HepG2 (cell line): ENCODE results near the gene NNAT. TPM values are rescaled to one million over a fixed set of nuclear protein-coding genes. Genes with fewer than 3 reads are reported as not detected.

Experiments
- DMTF1 ChIP-seq: sonication (generic); formaldehyde crosslinking; IDR thresholded peaks from 2 replicates; pipeline ENCODE4 v1.4.0; 2020; ENCODE audit warnings: mild to moderate bottlenecking, missing genetic modification reagents
- ESRRA ChIP-seq: sonication (generic); formaldehyde crosslinking; IDR thresholded peaks from 2 replicates; pipeline ENCODE4 v1.5.1; 2020; ENCODE audit warnings: mild to moderate bottlenecking, low read depth, missing genetic modification reagents
- MTF2 ChIP-seq: sonication (generic); formaldehyde crosslinking; IDR thresholded peaks from 2 replicates; pipeline ENCODE4 v1.5.0; 2020; ENCODE audit warnings: missing genetic modification reagents, borderline replicate concordance
- PHB2 ChIP-seq: fragments of 450-650 bp; IDR thresholded peaks from 2 replicates; pipeline ENCODE4 v1.6.1; 2018; ENCODE audit not compliant: partially characterized antibody
- PHF21A ChIP-seq: sonication (generic); formaldehyde crosslinking; IDR thresholded peaks from 2 replicates; pipeline ENCODE4 v1.5.0; 2020; ENCODE audit warnings: mild to moderate bottlenecking, missing genetic modification reagents
- PRMT3 ChIP-seq: sonication (generic); formaldehyde crosslinking; IDR thresholded peaks from 2 replicates; pipeline ENCODE4 v1.8.1; 2022; ENCODE audit warnings: low read depth, mild to moderate bottlenecking, moderate library complexity, missing genetic modification reagents, borderline replicate concordance
- SOX13 ChIP-seq, 3 experiments: fragments of 450-650 bp in 1 of 3; sonication (generic) in 1 of 3; formaldehyde crosslinking in 1 of 3; IDR thresholded peaks in 2 of 3; conservative IDR thresholded peaks in 1 of 3; 2 replicates each; pipeline versions ENCODE4 v1.5.0 to v1.6.1; 2016 to 2020; ENCODE audit warnings: antibody characterized with exemption in 1 of 3, mild to moderate bottlenecking in 1 of 3, missing compliant biosample characterization in 1 of 3, missing genetic modification reagents in 1 of 3, moderate library complexity in 1 of 3
- ZKSCAN8 ChIP-seq: IDR thresholded peaks from 2 replicates; pipeline ENCODE4 v1.6.1; 2016; ENCODE audit warnings: borderline replicate concordance, missing genetic modification reagents, missing compliant biosample characterization
- ZNF280D ChIP-seq: sonication (generic); formaldehyde crosslinking; IDR thresholded peaks from 2 replicates; pipeline ENCODE4 v1.5.1; 2020; ENCODE audit warnings: mild to moderate bottlenecking, missing genetic modification reagents
- ZNF451 ChIP-seq: sonication (generic); formaldehyde crosslinking; IDR thresholded peaks from 2 replicates; pipeline ENCODE4 v1.5.0; 2020; ENCODE audit warnings: mild to moderate bottlenecking, missing genetic modification reagents
- polyA plus RNA-seq, 8 experiments: library from polyadenylated mRNA; depleted of rRNA in 3 of 8; stranded (reverse) in 7 of 8; unstranded in 1 of 8; fragments of >200 nt; fragmentation: Illumina TruSeq in 4 of 8; extraction: Trizol in 4 of 8; gene quantifications; 2 replicates each; pipeline versions ENCODE4 v1.2.1 to v1.2.3, GENCODE V29; 2011 to 2016; ENCODE audit warnings: low read depth in 4 of 8, missing spikeins in 1 of 8, mixed read lengths in 1 of 8; ENCODE audit not compliant: insufficient read depth in 1 of 8
- total RNA-seq, 5 experiments: library from RNA; depleted of rRNA; stranded (reverse); fragments of >200 nt; fragmentation: Illumina TruSeq; extraction: Trizol; gene quantifications; 2 replicates each; pipeline ENCODE4 v1.2.3, GENCODE V29; 2016; ENCODE audit warnings: low read depth in 1 of 5
- TF ChIP-seq, protein P1 (sequence below): sonication (generic); formaldehyde crosslinking; IDR thresholded peaks from 2 replicates; pipeline ENCODE4 v1.4.0; 2020; ENCODE audit warnings: missing genetic modification reagents
- TF ChIP-seq, protein P2 (sequence below): sonication (generic); formaldehyde crosslinking; IDR thresholded peaks from 2 replicates; pipeline ENCODE4 v1.8.0; 2022; ENCODE audit warnings: mild to moderate bottlenecking, missing genetic modification reagents; ENCODE audit not compliant: insufficient replicate concordance
- TF ChIP-seq, protein P3 (sequence below): sonication (generic); formaldehyde crosslinking; IDR thresholded peaks from 2 replicates; pipeline ENCODE4 v1.4.0; 2020; ENCODE audit warnings: missing genetic modification reagents
- TF ChIP-seq, protein P4 (sequence below): sonication (generic); formaldehyde crosslinking; IDR thresholded peaks from 2 replicates; pipeline ENCODE4 v1.4.0; 2020; ENCODE audit warnings: mild to moderate bottlenecking, missing genetic modification reagents

Gene NNAT
- total and polyA plus RNA-seq, 2 of the 13 experiments (the other 11 are each of a cell fraction or from before 2014, with no cell fraction given), result not detected

DNA sequence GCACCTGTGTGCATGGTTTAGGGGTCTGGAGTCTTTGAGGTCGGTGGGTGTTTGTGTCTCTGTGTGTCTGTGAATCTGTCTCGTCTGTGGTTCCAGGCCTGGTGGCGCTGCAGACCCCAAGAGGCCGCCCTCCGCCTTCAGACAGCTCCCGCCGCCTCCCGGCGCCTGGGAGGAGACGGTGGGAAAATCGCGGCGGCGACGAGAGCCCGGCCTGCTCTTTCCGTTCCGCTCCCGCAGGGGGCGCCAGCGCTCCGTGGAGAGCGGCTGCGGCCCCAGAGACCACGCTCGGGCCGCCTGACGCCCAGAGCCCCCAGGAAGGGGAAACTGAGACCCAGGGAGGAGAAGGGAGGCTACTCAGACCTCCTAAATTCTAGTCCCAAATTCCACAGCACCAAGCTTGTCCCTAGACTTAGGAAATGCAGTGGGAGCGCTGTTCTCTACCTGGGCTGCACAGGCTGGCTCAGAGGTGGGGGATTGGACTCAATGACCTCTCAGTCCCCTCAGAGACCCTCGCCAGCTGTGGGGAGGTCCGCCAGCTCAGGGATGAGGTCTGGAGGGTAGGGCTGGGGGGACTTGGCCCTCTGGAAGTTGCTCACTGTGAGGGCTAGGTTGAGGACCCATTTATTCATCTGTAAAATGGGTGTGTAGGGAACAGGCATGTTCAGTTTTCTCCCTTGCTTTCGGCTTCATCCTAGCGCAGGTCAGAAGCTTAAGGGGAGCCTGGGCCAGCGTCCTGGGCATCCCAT, 43.5 kb downstream of the NNAT start (continued):
- TF ChIP-seq, protein P1, sequence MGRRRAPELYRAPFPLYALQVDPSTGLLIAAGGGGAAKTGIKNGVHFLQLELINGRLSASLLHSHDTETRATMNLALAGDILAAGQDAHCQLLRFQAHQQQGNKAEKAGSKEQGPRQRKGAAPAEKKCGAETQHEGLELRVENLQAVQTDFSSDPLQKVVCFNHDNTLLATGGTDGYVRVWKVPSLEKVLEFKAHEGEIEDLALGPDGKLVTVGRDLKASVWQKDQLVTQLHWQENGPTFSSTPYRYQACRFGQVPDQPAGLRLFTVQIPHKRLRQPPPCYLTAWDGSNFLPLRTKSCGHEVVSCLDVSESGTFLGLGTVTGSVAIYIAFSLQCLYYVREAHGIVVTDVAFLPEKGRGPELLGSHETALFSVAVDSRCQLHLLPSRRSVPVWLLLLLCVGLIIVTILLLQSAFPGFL, result no peak
- TF ChIP-seq DMTF1 (CRISPR knock-in tag), result no peak
- TF ChIP-seq, protein P2, sequence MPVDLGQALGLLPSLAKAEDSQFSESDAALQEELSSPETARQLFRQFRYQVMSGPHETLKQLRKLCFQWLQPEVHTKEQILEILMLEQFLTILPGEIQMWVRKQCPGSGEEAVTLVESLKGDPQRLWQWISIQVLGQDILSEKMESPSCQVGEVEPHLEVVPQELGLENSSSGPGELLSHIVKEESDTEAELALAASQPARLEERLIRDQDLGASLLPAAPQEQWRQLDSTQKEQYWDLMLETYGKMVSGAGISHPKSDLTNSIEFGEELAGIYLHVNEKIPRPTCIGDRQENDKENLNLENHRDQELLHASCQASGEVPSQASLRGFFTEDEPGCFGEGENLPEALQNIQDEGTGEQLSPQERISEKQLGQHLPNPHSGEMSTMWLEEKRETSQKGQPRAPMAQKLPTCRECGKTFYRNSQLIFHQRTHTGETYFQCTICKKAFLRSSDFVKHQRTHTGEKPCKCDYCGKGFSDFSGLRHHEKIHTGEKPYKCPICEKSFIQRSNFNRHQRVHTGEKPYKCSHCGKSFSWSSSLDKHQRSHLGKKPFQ, result no peak
- TF ChIP-seq, protein P3, sequence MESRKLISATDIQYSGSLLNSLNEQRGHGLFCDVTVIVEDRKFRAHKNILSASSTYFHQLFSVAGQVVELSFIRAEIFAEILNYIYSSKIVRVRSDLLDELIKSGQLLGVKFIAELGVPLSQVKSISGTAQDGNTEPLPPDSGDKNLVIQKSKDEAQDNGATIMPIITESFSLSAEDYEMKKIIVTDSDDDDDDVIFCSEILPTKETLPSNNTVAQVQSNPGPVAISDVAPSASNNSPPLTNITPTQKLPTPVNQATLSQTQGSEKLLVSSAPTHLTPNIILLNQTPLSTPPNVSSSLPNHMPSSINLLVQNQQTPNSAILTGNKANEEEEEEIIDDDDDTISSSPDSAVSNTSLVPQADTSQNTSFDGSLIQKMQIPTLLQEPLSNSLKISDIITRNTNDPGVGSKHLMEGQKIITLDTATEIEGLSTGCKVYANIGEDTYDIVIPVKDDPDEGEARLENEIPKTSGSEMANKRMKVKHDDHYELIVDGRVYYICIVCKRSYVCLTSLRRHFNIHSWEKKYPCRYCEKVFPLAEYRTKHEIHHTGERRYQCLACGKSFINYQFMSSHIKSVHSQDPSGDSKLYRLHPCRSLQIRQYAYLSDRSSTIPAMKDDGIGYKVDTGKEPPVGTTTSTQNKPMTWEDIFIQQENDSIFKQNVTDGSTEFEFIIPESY (CRISPR knock-in tag), result no peak
- no peak for TF ChIP-seq ZNF451 (CRISPR knock-in tag)
- TF ChIP-seq PHF21A (CRISPR knock-in tag), result no peak
- TF ChIP-seq, protein P4, sequence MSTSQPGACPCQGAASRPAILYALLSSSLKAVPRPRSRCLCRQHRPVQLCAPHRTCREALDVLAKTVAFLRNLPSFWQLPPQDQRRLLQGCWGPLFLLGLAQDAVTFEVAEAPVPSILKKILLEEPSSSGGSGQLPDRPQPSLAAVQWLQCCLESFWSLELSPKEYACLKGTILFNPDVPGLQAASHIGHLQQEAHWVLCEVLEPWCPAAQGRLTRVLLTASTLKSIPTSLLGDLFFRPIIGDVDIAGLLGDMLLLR, result no peak
- TF ChIP-seq ESRRA (CRISPR knock-in tag), result no peak
- TF ChIP-seq PRMT3 (CRISPR knock-in tag), result no peak
- TF ChIP-seq SOX13 (IDR thresholded peaks at IDR 0.05), result no peak
- TF ChIP-seq SOX13 (CRISPR knock-in tag; conservative IDR thresholded peaks at IDR 0.05 in 1 of 2, IDR thresholded peaks at IDR 0.05 in 1 of 2), result peak in 1 of 2 experiments; percentile 22; a peak in 1 of 4 replicates
- TF ChIP-seq MTF2 (CRISPR knock-in tag), result peak; percentile 48
- no peak for TF ChIP-seq ZNF280D (CRISPR knock-in tag)
- no peak for TF ChIP-seq PHB2
- no peak for TF ChIP-seq ZKSCAN8
